ENCODE measurements around the gene EHMT1. TPM values are rescaled to one million over a fixed set of nuclear protein-coding genes. Genes with fewer than 3 reads are reported as not detected.

Gene EHMT1
- total and polyA plus RNA-seq, 2 of the 8 experiments (the other 6 are each of a cell fraction or from before 2014, with no cell fraction given) = 95.7 to 163 TPM

DNA sequence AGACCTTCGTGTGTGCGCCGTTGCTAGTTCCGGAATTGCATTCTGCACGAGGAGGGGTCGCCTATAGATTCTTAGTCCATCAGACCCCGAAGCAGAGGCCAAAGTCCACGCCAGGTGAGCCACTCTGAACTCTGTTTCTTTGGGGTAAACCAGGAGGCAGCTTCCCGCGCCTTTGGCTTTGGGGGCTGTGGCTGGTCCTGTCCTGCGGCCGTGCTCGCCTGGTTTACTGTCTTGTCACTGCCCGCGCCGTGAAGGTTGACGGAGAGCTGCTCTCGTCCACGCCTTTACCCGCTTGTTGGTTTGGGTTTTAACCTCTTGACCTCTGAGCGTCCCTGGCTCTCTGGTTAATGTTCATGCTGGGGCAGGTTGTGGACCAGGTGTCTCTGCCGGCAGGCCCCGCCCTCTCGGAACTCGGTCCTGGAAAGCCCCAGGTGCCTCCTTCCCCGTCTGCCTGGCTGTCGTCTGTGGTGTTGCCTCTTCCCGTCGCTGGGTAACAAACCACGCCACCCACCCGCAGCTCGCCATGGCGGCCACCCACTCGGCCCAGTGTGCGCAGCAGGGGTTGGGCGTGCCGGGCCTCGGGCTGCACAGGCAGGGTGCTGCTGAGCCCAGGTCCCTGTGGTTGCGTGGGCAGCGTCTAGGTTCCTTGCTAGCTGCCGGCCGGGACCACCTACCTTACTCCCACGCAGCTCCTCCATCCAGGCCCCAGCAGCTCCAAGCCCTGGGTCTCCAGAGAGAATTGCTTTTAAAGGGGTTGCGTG lies 214.2 kb downstream of the EHMT1 start:
- Histone ChIP-seq H3K23ac (ENCODE audit: insufficient read length) (no peak overlapping the region), H3K79me1 (ENCODE audit: low read depth, low read length) (no peaks in the 10 kb centered on the region; the same call in none of the 2 replicates), H3K18ac (ENCODE audit: extremely low read depth, low read length) (no peak overlapping the region), H3K4me1 (replicated peaks in 1 of 4; ENCODE audit: control insufficient read depth in 3 of 4, insufficient read depth in 4 of 4, low read length in 3 of 4) (no peaks in the 10 kb centered on the region; a peak in 1 of 7 replicates), H3K9ac (replicated peaks in 1 of 4; ENCODE audit: extremely low read depth in 1 of 4, low read depth in 3 of 4, low read length in 3 of 4) (no peak overlapping the region), H3K23me2 (ENCODE audit: low read depth, low read length) (no peaks in the 10 kb centered on the region), H3K27ac (ENCODE audit: low read depth, low read length) (no peak overlapping the region), H2BK15ac (ENCODE audit: low read length) (no peak overlapping the region), H3K4me3 (ENCODE audit: extremely low read depth in 1 of 4, insufficient read depth in 2 of 4, low read depth in 3 of 4, low read length in 4 of 4) (no peak overlapping the region), H3K56ac (replicated peaks; ENCODE audit: insufficient read length, low read depth, low read length) (no peak overlapping the region), H3K9me3 (ENCODE audit: insufficient read depth in 2 of 2, low read depth in 1 of 2, low read length in 1 of 2) (no peaks in the 10 kb centered on the region; a peak in 1 of 4 replicates), H2BK5ac (ENCODE audit: low read depth, low read length) (no peak overlapping the region), H3K79me2 (ENCODE audit: control insufficient read depth in 1 of 2, insufficient read depth in 2 of 2, low read length in 2 of 2) (peaks cover 0 to 5% of the 10 kb centered on the region in 2 experiments; a peak in 1 of 4 replicates), H3K27me3 (replicated peaks in 1 of 4; ENCODE audit: control insufficient read depth in 3 of 4, extremely low read depth in 1 of 4, insufficient read depth in 3 of 4, low read length in 3 of 4) (no peaks in the 10 kb centered on the region), H3K14ac (ENCODE audit: insufficient read length) (no peak overlapping the region), H2BK12ac (ENCODE audit: low read depth, low read length) (no peak overlapping the region), H2BK20ac (ENCODE audit: low read length) (no peak overlapping the region), H3K36me3 (ENCODE audit: control insufficient read depth in 2 of 4, insufficient read depth in 4 of 4, low read length in 3 of 4) (peaks cover 5 to 25% (median 8%) of the 10 kb centered on the region in 4 experiments; a peak in 7 of 8 replicates), H2BK120ac (replicated peaks; ENCODE audit: low read depth, low read length) (no peak overlapping the region), H4K91ac (replicated peaks; ENCODE audit: insufficient read length, low read length) (no peak overlapping the region), H2AFZ (ENCODE audit: low read length) (no peak overlapping the region), H2AK5ac (ENCODE audit: low read depth, low read length) (no peak overlapping the region), H3K4ac (replicated peaks; ENCODE audit: insufficient read length, low read depth, low read length) (no peak overlapping the region), H4K20me1 (replicated peaks in 1 of 2; ENCODE audit: control insufficient read depth in 1 of 2, insufficient read depth in 2 of 2, low read length in 2 of 2) (peaks cover 5% of the 10 kb centered on the region in 2 experiments), H3K4me2 (ENCODE audit: insufficient read depth in 1 of 2, low read depth in 2 of 2, low read length in 2 of 2) (no peak overlapping the region), H4K8ac (ENCODE audit: extremely low read depth, insufficient read depth, low read length) (no peak overlapping the region), H4K5ac (ENCODE audit: insufficient read length, low read depth, low read length) (no peak overlapping the region)
- DNase-seq (ENCODE audit: low read depth in 1 of 2, low spot score in 2 of 2) (no peak), FAIRE-seq (no peak)
- TF ChIP-seq NRF1 (IDR thresholded peaks at IDR 0.05; ENCODE audit: low read depth, low read length) (no peak), ATF2 (IDR thresholded peaks at IDR 0.05; ENCODE audit: low read length) (no peak), MAX (IDR thresholded peaks at IDR 0.05) (no peak), POU5F1 (IDR thresholded peaks at IDR 0.05; ENCODE audit: low read depth, low read length) (no peak), EGR1 (IDR thresholded peaks at IDR 0.05; ENCODE audit: borderline replicate concordance, low read depth, low read length) (no peak), TAF1 (IDR thresholded peaks at IDR 0.05; ENCODE audit: low read depth, low read length) (no peak), SP2 (IDR thresholded peaks at IDR 0.05; ENCODE audit: low read length) (no peak), TAF7 (optimal IDR thresholded peaks at IDR 0.05; ENCODE audit: borderline replicate concordance, low read depth, low read length) (no peak), CHD2 (IDR thresholded peaks at IDR 0.05; ENCODE audit: low read length) (no peak), RXRA (IDR thresholded peaks at IDR 0.05; ENCODE audit: insufficient read depth, low read depth, low read length) (no peak)
- ChIA-PET POLR2A (ENCODE audit: partially characterized antibody) (no interaction called here), CTCF (ENCODE audit: partially characterized antibody) (interaction anchor here (0.8 kb wide), 1 partner anchor 160 kb away, joined by 4 read pairs; no protein-coding TSS in a partner anchor)
- WGBS, 2 experiments (ENCODE audit: extremely low coverage in 1 of 2, insufficient coverage in 1 of 2, insufficient read length in 1 of 2, insufficient replicate concordance in 2 of 2, low coverage in 1 of 2, low lambda C conversion rate in 2 of 2, missing lambda C conversion rate in 1 of 2) = 95% methylated on average over 44 of the region's 44 CpGs; no CpG with 5 or more reads in 1 of the 2 experiments

Measured in H1 (cell line).